ENCODE measurements around the gene COPS2. TPM values are rescaled to one million over a fixed set of nuclear protein-coding genes. Genes with fewer than 3 reads are reported as not detected.

COPS2 gene
- total and polyA plus RNA-seq, 5 donors = 43.1 to 78.2 (median 68.1) TPM

DNA sequence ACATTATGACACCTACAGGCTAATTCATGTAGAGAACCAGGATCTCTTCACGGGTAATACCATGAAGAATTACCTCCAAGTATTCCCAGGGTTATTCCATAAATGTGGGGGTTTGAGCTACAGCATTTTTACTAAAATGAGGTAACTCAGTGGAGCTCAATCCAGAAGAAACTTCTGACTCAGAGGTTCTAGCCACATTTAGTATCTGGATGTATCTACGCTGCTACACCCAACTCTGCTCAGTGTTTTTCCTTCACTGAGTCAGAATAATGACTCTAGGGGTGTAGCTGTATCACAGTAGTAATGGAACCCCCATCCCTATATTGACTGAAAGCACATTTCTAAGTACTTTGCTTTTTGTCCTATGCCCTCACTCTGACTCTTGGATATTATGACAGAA lies 52.4 kb downstream of the COPS2 start:
- Histone ChIP-seq H3K4me1 (ENCODE audit: control insufficient read depth, insufficient read depth, low read length) (no peaks in the 10 kb centered on the region), H3K9me3 (ENCODE audit: control insufficient read depth, low read length) (no peaks in the 10 kb centered on the region), H3K27ac (ENCODE audit: low read length) (no peak overlapping the region), H3K27me3 (ENCODE audit: control insufficient read depth, insufficient read depth) (no peaks in the 10 kb centered on the region), H3K4me3 (ENCODE audit: low read length) (no peak overlapping the region)
- 97% methylated on average over 2 of the region's 2 CpGs for WGBS
- ATAC-seq (no peak), DNase-seq (no peak)
- intact Hi-C loops (cut with DNase I) = no loop called here

DNA sequence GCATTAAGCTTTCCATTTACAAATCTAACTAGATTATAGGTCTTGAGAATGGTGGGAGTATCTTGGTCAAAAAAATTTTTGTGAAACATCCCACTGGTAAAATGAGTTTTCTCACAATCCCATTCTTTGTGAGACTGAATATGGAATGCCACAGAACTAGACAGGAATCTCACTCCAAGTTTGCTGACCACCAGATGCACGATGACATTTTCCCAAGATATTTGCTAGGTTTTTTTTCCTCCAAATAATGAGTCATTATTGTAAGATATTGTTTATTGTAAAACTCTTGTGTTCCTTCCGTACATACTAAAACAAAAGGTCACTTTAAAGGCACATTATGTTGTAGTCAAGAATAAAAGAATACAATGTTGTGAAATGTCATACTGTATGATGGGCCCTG lies 53.9 kb downstream of the COPS2 start:
- Histone ChIP-seq H3K9me3 (ENCODE audit: control insufficient read depth, low read length) (no peaks in the 10 kb centered on the region), H3K4me1 (ENCODE audit: control insufficient read depth, insufficient read depth, low read length) (no peaks in the 10 kb centered on the region), H3K27ac (ENCODE audit: low read length) (no peak overlapping the region), H3K4me3 (ENCODE audit: low read length) (no peak overlapping the region), H3K27me3 (ENCODE audit: control insufficient read depth, insufficient read depth) (no peaks in the 10 kb centered on the region)
- no peak for ATAC-seq
- no peak for DNase-seq
- WGBS = 70% methylated on average over 2 of the region's 2 CpGs
- intact Hi-C loops (cut with DNase I) = no loop called here

DNA sequence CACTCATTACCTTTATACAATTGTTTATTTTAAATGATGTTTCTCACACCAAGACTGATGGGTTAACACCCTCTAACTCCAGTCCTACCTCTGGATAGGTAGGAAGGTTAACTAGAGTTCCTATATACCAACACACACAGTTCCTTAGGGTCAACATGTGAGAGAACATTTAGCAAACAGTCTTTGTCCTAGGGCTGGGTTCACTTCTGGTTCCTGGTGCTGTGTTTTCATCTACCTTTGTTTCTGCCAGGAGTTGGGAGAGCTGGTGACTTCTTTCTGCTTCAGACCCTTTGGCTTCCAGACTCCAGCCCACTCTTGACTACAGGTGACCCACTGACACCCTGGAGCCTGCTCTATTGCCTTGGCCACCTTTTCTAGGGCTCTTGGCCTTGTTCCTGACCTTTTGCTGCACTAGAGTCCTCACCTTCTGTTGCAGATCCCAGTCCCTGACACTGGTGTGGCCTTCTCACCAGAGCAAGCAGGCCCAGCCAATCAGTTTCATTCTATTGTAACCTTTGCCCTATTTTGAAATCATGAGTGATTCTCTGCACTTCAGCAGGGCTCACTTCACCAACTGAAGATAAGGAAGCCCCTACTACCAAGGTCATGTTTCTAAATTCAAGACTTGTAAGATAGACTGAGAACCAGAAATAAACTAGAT lies 59.2 kb downstream of the COPS2 start:
- H3K27ac ChIP-seq (ENCODE audit: low read length) = peak overlapping the region; percentile 39
- H3K9me3 ChIP-seq (ENCODE audit: control insufficient read depth, low read length) = no peaks in the 10 kb centered on the region
- H3K4me3 ChIP-seq (ENCODE audit: low read length) = no peak overlapping the region
- intact Hi-C loops (cut with DNase I) = no loop called here
- peak; percentile 49 to 68 for ATAC-seq
- no peak for DNase-seq
- H3K4me1 ChIP-seq (ENCODE audit: control insufficient read depth, insufficient read depth, low read length) = peaks cover 2% of the 10 kb centered on the region
- no peaks in the 10 kb centered on the region for H3K27me3 ChIP-seq (ENCODE audit: control insufficient read depth, insufficient read depth)

DNA sequence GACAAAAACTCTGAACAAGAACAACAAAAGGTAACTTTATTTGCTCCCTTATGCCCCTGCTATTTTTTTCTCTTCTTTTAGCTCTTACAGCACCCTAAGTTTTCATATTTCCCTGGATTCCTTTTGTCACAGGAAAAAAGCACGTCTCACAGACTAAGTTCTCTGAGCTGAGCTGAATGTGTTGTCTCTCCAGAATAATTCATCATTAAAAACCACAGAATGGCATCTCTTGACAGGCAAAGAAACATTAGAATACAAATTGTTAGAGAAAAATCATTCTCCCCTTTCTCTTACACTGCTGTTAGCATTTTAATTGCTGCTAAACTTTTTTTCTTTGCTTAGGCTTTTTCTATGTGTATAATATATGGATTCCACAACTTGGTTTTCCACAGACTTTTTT lies 60.5 kb downstream of the COPS2 start:
- ATAC-seq = no peak
- peaks cover 2% of the 10 kb centered on the region for H3K4me1 ChIP-seq (ENCODE audit: control insufficient read depth, insufficient read depth, low read length)
- no peaks in the 10 kb centered on the region for H3K27me3 ChIP-seq (ENCODE audit: control insufficient read depth, insufficient read depth)
- no peak overlapping the region for H3K27ac ChIP-seq (ENCODE audit: low read length)
- no peak for DNase-seq
- WGBS = 54% methylated on average over 1 of the region's 1 CpG
- intact Hi-C loops (cut with DNase I) = no loop called here
- no peak overlapping the region for H3K4me3 ChIP-seq (ENCODE audit: low read length)
- no peaks in the 10 kb centered on the region for H3K9me3 ChIP-seq (ENCODE audit: control insufficient read depth, low read length)

DNA sequence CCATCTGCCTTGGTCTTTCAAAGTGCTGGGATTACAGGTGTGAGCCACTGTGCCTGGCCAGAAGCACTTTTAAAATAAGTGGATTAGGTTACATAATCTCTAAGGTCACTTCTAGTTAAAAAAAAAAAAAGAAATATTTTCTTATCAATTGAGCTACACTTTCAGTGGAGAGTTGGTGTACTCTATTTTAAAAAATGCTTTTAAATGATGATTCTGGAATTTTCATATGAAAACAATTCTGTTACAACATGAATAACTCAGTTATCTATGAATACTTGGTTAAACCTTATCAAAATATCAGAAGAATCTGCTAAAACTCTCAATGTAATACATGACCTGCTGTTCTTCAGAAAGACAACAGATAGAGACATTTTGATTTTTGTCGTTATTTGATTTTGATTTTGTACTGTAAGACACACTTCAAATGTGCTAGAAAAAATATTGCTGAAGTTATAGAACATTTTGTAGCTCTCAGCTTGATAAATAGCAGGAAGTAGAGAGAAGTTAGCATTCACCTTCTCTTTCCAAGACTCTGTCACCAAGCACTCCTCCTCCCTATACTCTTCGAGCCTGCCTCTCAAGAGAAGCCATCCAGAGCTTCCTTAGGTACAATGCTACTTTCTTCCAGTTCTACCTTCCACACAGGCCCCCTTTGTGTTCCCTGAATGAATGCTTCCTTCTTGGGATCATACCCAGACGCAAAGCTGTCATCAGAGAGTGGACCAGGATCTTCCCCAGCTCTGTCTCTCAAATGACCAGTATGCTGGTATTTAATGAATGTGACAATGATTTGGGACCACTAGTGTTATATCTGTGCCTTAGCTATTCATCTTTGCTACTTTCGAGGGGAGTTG lies 61.9 kb downstream of the COPS2 start:
- intact Hi-C loops (cut with DNase I) = no loop called here
- H3K27ac ChIP-seq (ENCODE audit: low read length) = no peak overlapping the region
- no peaks in the 10 kb centered on the region for H3K9me3 ChIP-seq (ENCODE audit: control insufficient read depth, low read length)
- H3K4me1 ChIP-seq (ENCODE audit: control insufficient read depth, insufficient read depth, low read length) = peaks cover 2% of the 10 kb centered on the region
- DNase-seq (no peak), ATAC-seq (no peak)
- 74% methylated on average over 4 of the region's 4 CpGs for WGBS
- H3K4me3 ChIP-seq (ENCODE audit: low read length) = no peak overlapping the region
- H3K27me3 ChIP-seq (ENCODE audit: control insufficient read depth, insufficient read depth) = no peaks in the 10 kb centered on the region

DNA sequence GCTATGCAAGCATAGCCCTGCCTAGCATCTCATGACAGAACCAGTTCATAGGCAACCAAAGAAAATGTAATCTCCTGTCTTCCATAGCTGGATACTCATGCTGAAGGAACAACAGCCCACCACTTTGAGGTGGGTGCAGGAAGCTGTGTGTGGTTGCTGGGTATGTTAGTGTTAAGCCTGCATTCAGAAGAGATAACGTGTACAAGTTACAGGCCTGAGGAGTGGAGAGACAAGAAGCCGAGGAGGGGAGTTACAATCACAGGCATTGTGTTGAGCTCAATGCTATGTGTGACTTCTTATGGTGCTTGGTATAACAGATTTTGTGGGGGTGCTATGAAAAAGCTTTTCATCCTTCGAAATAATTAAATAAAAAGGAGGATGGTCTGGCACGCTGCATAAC lies 66.4 kb downstream of the COPS2 start:
- Histone ChIP-seq H3K4me3 (ENCODE audit: low read length) (no peak overlapping the region), H3K27me3 (ENCODE audit: control insufficient read depth, insufficient read depth) (no peaks in the 10 kb centered on the region), H3K4me1 (ENCODE audit: control insufficient read depth, insufficient read depth, low read length) (no peaks in the 10 kb centered on the region), H3K9me3 (ENCODE audit: control insufficient read depth, low read length) (no peaks in the 10 kb centered on the region), H3K27ac (ENCODE audit: low read length) (no peak overlapping the region)
- no peak for ATAC-seq
- WGBS = 61% methylated on average over 4 of the region's 4 CpGs
- DNase-seq = no peak
- intact Hi-C loops (cut with DNase I) = no loop called here

DNA sequence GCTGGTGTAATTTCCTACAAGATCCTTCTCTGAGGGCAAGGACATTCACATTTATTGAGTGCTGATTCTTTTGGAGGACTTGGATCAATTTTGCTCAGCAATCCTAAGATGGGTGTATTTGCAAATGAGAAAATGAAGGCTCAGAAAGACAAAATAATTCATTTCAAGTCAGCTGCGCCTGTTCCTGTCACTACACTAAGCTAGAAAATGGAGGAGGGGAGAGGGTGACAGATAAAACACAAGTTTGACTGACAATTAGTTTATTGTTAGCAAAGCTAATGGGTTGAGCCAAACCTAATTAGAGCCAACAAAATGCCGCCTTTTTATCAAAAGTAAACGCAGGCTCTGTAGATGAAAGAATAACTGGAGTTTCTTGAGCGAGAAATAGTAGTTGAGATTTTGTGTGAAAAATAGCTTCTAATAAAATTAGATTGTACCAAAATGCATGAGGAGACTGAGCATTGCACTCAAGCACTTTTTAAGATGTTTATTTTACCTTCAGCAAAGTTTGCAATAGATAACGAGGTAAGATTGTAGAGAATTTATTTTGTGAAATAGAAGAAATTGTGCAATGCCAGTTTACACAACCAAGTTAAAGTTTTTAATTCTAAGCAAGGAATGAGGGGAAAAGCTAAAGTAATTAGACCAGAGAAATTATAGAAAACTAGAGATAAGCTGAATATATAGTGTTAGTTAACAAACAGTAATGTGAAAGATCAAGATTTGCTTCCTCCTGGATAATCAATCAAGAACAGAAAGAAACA lies 69.5 kb downstream of the COPS2 start:
- Histone ChIP-seq H3K27me3 (ENCODE audit: control insufficient read depth, insufficient read depth) (no peaks in the 10 kb centered on the region), H3K4me3 (ENCODE audit: low read length) (no peak overlapping the region), H3K4me1 (ENCODE audit: control insufficient read depth, insufficient read depth, low read length) (no peaks in the 10 kb centered on the region), H3K27ac (ENCODE audit: low read length) (no peak overlapping the region), H3K9me3 (ENCODE audit: control insufficient read depth, low read length) (no peaks in the 10 kb centered on the region)
- DNase-seq (no peak), ATAC-seq (no peak)
- intact Hi-C loops (cut with DNase I) = no loop called here
- WGBS = 58% methylated on average over 5 of the region's 5 CpGs

DNA sequence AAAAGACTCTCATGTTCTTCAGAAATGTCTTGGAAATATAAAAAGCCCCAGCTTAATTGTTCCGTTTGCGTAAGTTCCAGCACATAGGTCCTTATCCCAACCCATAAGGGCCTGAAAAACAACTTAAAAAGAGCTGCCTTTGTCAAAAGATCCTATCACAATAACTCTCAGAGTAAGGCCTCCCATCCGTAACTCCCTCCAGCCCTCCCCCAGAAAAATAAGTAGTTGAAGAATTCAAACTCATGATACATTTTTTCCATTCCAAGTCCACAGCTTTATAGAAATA lies 71.2 kb downstream of the COPS2 start:
- no peaks in the 10 kb centered on the region for H3K4me1 ChIP-seq (ENCODE audit: control insufficient read depth, insufficient read depth, low read length)
- 92% methylated on average over 3 of the region's 3 CpGs for WGBS
- no peaks in the 10 kb centered on the region for H3K27me3 ChIP-seq (ENCODE audit: control insufficient read depth, insufficient read depth)
- H3K4me3 ChIP-seq (ENCODE audit: low read length) = no peak overlapping the region
- no peak for ATAC-seq
- no peaks in the 10 kb centered on the region for H3K9me3 ChIP-seq (ENCODE audit: control insufficient read depth, low read length)
- DNase-seq = no peak
- intact Hi-C loops (cut with DNase I) = no loop called here
- H3K27ac ChIP-seq (ENCODE audit: low read length) = no peak overlapping the region

DNA sequence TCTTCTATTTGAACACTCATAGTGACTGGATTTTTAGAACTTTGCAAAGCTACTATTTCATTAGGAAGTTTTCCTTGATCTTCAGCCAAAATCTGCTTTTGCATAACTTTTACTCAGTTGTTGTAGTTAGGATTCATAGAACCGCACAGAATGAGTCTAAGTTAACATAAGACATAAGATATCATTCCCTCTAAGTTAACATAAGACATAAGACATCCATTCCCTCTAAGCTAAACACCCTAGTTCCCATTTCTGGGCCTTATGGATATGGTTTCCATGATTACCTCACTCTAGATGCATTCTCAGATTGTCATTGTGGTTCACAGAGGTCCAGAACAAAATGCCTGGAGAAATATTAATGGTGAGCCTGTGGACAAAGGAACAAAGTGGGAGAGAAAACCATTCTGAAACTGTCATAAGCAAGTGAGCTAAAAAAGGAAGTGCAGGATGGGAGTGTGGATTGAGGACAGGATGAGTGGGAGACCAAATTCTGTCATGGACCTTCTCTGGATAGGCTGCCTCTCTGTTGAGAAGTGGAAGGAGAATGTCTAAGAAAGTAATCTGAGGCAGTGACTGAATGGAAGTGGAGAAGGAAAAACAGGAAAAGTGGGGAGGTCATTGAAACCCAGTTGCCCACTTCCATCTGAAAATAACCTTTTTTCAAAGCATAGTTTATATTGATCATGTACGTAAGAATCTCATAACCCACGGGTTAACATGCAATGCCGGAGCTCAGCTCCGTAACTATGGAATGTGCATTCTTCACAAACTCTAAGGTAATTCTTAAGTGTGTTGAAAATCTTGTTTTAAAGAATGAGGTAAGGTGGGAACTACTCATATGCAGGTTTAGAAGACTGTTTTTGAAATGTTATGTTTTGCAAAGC lies 71.8 kb downstream of the COPS2 start:
- ATAC-seq (no peak), DNase-seq (no peak)
- Histone ChIP-seq H3K27me3 (ENCODE audit: control insufficient read depth, insufficient read depth) (no peaks in the 10 kb centered on the region), H3K4me1 (ENCODE audit: control insufficient read depth, insufficient read depth, low read length) (no peaks in the 10 kb centered on the region), H3K27ac (ENCODE audit: low read length) (no peak overlapping the region), H3K4me3 (ENCODE audit: low read length) (no peak overlapping the region), H3K9me3 (ENCODE audit: control insufficient read depth, low read length) (no peaks in the 10 kb centered on the region)
- intact Hi-C loops (cut with DNase I) = no loop called here
- WGBS = 88% methylated on average over 5 of the region's 5 CpGs

DNA sequence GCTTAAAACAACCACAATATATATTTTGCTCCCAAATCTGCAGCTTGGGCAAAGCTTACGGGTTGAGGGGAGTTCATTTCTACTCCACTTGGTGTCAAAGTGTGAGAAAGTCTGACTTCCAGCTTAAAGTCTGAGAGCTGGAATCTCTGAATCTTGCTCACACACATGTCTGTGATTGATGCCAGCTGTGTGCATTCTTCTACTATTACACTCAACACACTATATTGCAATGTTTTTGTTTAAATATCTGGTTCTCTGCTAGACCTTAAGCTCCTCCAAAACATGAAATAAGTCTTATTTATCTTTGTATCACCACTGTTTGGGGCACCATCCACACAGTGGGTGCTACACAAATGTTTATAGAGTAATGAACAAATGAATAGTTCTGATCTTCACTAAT lies 72.4 kb downstream of the COPS2 start:
- 63% methylated on average over 1 of the region's 1 CpG for WGBS
- H3K27me3 ChIP-seq (ENCODE audit: control insufficient read depth, insufficient read depth) = no peaks in the 10 kb centered on the region
- intact Hi-C loops (cut with DNase I) = no loop called here
- no peaks in the 10 kb centered on the region for H3K4me1 ChIP-seq (ENCODE audit: control insufficient read depth, insufficient read depth, low read length)
- no peak overlapping the region for H3K27ac ChIP-seq (ENCODE audit: low read length)
- no peaks in the 10 kb centered on the region for H3K9me3 ChIP-seq (ENCODE audit: control insufficient read depth, low read length)
- no peak overlapping the region for H3K4me3 ChIP-seq (ENCODE audit: low read length)
- DNase-seq (no peak), ATAC-seq (no peak)

All from right cardiac atrium (tissue), 5 donors.